ENCODE measurements around the gene TASOR. TPM values are rescaled to one million over a fixed set of nuclear protein-coding genes. Genes with fewer than 3 reads are reported as not detected.

The TASOR gene
- total and polyA plus RNA-seq, 9 of the 15 experiments (the other 6 are each of a cell fraction or from before 2014, with no cell fraction given), result 16.4 to 68.7 (median 33.7) TPM

DNA sequence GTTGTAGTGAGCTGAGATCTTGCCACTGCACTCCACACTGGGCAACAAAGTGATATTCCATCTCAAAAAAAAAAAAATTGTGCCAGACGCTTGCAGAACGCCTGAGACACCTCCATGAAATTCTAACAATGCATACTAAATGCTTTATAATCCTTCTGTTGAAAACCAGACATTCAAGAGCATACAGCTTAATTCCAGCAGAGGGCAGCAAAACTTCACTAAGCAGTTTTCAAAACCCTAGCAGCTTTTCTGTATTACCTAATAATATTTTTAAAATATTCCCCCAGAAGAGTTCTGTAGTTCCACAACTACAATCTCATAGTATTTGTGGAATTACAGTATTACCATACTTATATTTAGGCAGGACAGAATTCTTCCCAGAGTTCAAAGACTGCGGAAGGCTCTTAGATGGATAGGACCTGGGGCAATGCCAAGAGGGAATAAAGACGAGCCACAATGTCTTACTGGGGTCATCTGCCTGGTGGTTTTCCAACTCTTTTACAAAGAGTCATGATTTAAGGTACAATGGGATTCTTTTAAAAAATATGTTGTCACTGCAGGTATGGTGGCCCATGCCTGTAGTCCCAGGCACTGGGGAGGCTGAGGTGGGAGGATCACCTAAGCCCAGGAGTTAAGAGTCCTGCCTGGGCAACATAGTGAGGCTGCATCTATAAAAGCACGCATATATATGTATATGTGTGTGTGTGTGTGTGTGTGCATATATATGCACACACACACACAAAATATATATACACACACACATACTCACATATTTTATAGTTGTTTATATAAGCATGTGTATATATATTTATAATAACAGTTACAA is 19.6 kb upstream of the TASOR start:
- WGBS (ENCODE audit: insufficient coverage, low coverage, missing lambda C conversion rate), result 4% methylated on average over 5 of the region's 5 CpGs
- Histone ChIP-seq H2AFZ (ENCODE audit: low read depth, low read length) (no peak overlapping the region), H3K4me1 (replicated peaks in 1 of 2; ENCODE audit: control insufficient read depth in 2 of 2, insufficient read depth in 2 of 2, low read length in 2 of 2) (no peaks in the 10 kb centered on the region), H3K4me2 (ENCODE audit: insufficient read depth, low read length) (no peak overlapping the region), H3K4me3 (no peak overlapping the region), H3K9me1 (ENCODE audit: control insufficient read depth, insufficient read depth, low read length) (no peaks in the 10 kb centered on the region), H3K9ac (ENCODE audit: insufficient read depth in 1 of 2, low read depth in 2 of 2, low read length in 2 of 2) (no peak overlapping the region), H3K79me2 (ENCODE audit: control insufficient read depth, insufficient read depth, low read length) (no peaks in the 10 kb centered on the region), H3K9me3 (replicated peaks; ENCODE audit: control insufficient read depth, insufficient read depth, low read depth, low read length) (no peaks in the 10 kb centered on the region), H3K36me3 (ENCODE audit: control insufficient read depth, insufficient read depth, low read length) (no peaks in the 10 kb centered on the region), H3K27me3 (ENCODE audit: control insufficient read depth in 2 of 2, insufficient read depth in 2 of 2, low read length in 2 of 2) (no peaks in the 10 kb centered on the region), H4K20me1 (replicated peaks; ENCODE audit: control insufficient read depth, insufficient read depth, low read length) (no peaks in the 10 kb centered on the region), H3K27ac (ENCODE audit: extremely low read depth, low read depth, low read length) (no peak overlapping the region)
- ATAC-seq (peak; percentile 61), FAIRE-seq (peak; percentile 67), DNase-seq (ENCODE audit: extremely low read depth in 1 of 4, low spot score in 3 of 4) (peak; percentile 7 to 61 (median 13))
- intact Hi-C loops (cut with micrococcal nuclease), result loop anchor here (1.0 kb wide), 2 partner anchors 100 to 287 kb away; no protein-coding TSS in a partner anchor
- CTCF ChIA-PET (ENCODE audit: low intra/inter-chr PET ratio), result interaction anchor here (0.7 to 2.1 kb wide), 4 partner anchors 97 to 486 kb away, joined by 4 to 26 read pairs (median 10); partner anchors contain the start of gene ARHGEF3
- POLR2A ChIA-PET, result interaction anchor here (0.6 to 0.9 kb wide), 2 partner anchors 20 to 281 kb away, joined by 4 to 6 read pairs; no protein-coding TSS in a partner anchor
- in situ Hi-C loops (cut with MboI), result loop anchor here (5.0 kb wide), 1 partner anchor 290 kb away; no protein-coding TSS in a partner anchor
- BruUV-seq (replicated peaks), result no TSS peak
- TF ChIP-seq SREBF2 (CRISPR knock-in tag; IDR thresholded peaks at IDR 0.05) (no peak), RBM39 (optimal IDR thresholded peaks at IDR 0.05; ENCODE audit: low read depth, low read length) (no peak), SMC3 (conservative IDR thresholded peaks at IDR 0.05; ENCODE audit: insufficient read depth, low read depth, low read length) (peak; percentile 44; the same call in 1 of the 2 replicates), RAD21 (CRISPR knock-in tag; conservative IDR thresholded peaks at IDR 0.05 in 1 of 2, IDR thresholded peaks at IDR 0.05 in 1 of 2) (peak; percentile 79 to 87), RFX5 (IDR thresholded peaks at IDR 0.05; ENCODE audit: low read depth, low read length) (no peak), DEAF1 (CRISPR knock-in tag; IDR thresholded peaks at IDR 0.05) (peak; percentile 83)
- TF ChIP-seq, protein P1, sequence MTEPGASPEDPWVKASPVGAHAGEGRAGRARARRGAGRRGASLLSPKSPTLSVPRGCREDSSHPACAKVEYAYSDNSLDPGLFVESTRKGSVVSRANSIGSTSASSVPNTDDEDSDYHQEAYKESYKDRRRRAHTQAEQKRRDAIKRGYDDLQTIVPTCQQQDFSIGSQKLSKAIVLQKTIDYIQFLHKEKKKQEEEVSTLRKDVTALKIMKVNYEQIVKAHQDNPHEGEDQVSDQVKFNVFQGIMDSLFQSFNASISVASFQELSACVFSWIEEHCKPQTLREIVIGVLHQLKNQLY (CRISPR knock-in tag; conservative IDR thresholded peaks at IDR 0.05), result no peak
- TF ChIP-seq, protein P2, sequence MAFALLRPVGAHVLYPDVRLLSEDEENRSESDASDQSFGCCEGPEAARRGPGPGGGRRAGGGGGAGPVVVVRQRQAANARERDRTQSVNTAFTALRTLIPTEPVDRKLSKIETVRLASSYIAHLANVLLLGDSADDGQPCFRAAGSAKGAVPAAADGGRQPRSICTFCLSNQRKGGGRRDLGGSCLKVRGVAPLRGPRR (CRISPR knock-in tag; IDR thresholded peaks at IDR 0.05), result no peak
